Ectodermal cell (in vitro differentiated cells): ENCODE data around the gene PRKD3. TPM values are rescaled to one million over a fixed set of nuclear protein-coding genes. Genes with fewer than 3 reads are reported as not detected.

Source experiments
- H3K27ac ChIP-seq: 2 replicates; pipeline ENCODE4 v1.7.0; 2013; ENCODE audit warnings: mild to moderate bottlenecking, low read depth, low read length; ENCODE audit not compliant: insufficient read depth, poor library complexity, severe bottlenecking
- H3K27me3 ChIP-seq: 2 replicates; pipeline ENCODE4 v1.7.0; 2013; ENCODE audit warnings: mild to moderate bottlenecking, low read length; ENCODE audit not compliant: insufficient read depth, control insufficient read depth, poor library complexity, severe bottlenecking
- H3K36me3 ChIP-seq: one replicate; pipeline ENCODE4 v1.7.0; 2013; ENCODE audit warnings: low read length; ENCODE audit not compliant: control insufficient read depth, insufficient read depth
- H3K4me1 ChIP-seq: one replicate; pipeline ENCODE4 v1.7.0; 2013; ENCODE audit warnings: low read length; ENCODE audit not compliant: control insufficient read depth, insufficient read depth
- H3K4me3 ChIP-seq: 2 replicates; pipeline ENCODE4 v1.7.0; 2013; ENCODE audit warnings: low read depth, low read length, control low read depth; ENCODE audit not compliant: insufficient read depth
- H3K9me3 ChIP-seq: 2 replicates; pipeline ENCODE4 v1.7.0; 2013; ENCODE audit warnings: mild to moderate bottlenecking, low read length, moderate library complexity; ENCODE audit not compliant: control insufficient read depth
- WGBS, 2 experiments: methylation state at CpG; one replicate each; pipeline ENCODE4 v1.1.7; 2013; ENCODE audit warnings: missing lambda C conversion rate in 2 of 2; 5-methylcytosine and 5-hydroxymethylcytosine counted together
- polyA plus RNA-seq, 4 experiments: library from polyadenylated mRNA; stranded (reverse); fragments of 50-300 nt; gene quantifications; one replicate each; pipeline ENCODE4 v1.2.3, GENCODE V29; 2013

PRKD3 gene
- polyA plus RNA-seq (2013, experiment 1 of 4): 39.4 TPM
- polyA plus RNA-seq (2013, experiment 2 of 4): 43.0 TPM
- polyA plus RNA-seq (2013, experiment 3 of 4): 32.5 TPM
- polyA plus RNA-seq (2013, experiment 4 of 4): 39.9 TPM

DNA sequence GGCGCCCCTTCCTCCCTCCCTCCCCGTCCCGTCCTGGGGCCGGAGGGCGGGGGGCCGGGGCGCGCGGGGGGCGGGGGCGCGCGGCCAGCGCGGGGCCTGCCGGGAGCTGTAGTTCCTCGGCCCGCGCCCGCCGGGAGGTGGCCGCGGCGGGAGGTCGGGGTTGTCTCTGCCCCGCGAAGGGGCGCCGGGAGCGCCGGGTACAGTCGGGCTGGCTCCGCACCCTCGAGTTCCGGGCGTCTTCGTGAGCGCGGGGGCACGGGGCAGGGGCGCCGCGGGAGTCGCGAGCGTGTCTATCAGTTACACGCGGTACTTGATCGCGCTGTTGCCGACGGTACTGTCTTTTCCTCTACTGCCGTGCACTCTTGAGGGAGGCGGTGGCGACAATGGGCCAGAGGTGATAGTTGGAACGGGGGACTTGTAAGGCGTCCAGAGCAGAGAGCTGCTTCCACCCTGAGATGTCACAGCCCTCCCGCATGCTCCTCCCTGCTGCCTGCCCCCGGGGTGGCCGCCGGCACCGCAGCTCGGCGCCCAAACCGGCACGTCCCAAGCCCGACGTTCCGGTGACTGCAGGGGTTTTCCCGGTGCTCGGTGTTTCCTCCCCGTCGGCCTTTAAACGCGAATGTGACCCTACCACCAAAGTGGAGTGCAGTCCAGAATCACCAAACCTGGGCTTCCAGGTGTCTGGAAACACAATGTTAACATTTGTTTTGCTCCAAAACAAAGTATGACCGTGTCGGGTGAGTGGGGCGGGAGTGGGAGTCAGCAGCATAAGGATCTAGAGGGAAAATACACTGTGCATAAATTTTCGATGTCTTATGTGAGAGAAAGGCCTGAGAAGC, at the start of gene PRKD3:
Gene PRKD3, minus strand, starts transcription at position 48 of the 839 bp plus-strand sequence. CDS start 8,309 bp downstream, outside the sequence.
- H3K27me3 ChIP-seq: peaks cover 27% of the 10 kb centered on the region
- H3K27ac ChIP-seq: peak within 1 kb of the TSS; percentile 80
- peak within 1 kb of the TSS; percentile 54 for H3K4me3 ChIP-seq
- no peaks in the 10 kb centered on the region for H3K36me3 ChIP-seq
- peaks cover 22% of the 10 kb centered on the region for H3K4me1 ChIP-seq
- WGBS, 2 experiments: 5% methylated on average over 79 of the region's 79 CpGs
- no peaks in the 10 kb centered on the region for H3K9me3 ChIP-seq

DNA sequence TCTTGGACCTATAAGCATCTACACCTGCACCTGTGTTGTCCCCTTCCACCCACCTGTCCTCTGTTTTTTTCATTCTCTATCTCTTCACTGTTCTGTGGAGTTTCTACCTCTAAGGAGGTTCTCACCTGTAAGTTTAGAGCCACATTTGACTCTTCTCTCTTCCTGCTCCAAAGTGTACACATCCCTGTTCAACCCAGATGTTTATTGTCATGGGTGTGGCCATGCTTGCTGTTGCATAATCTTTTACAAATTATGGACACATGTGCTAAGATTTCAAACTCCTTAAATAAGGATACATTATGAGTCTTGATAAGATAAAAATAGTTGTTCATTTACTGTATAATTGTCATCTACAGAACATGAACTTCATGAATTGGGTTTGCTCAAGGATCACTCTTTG, 47.4 kb upstream of the PRKD3 start:
- Histone ChIP-seq H3K4me1 (no peaks in the 10 kb centered on the region), H3K27me3 (no peaks in the 10 kb centered on the region), H3K4me3 (no peak overlapping the region), H3K36me3 (no peaks in the 10 kb centered on the region), H3K9me3 (no peaks in the 10 kb centered on the region), H3K27ac (no peak overlapping the region)

DNA sequence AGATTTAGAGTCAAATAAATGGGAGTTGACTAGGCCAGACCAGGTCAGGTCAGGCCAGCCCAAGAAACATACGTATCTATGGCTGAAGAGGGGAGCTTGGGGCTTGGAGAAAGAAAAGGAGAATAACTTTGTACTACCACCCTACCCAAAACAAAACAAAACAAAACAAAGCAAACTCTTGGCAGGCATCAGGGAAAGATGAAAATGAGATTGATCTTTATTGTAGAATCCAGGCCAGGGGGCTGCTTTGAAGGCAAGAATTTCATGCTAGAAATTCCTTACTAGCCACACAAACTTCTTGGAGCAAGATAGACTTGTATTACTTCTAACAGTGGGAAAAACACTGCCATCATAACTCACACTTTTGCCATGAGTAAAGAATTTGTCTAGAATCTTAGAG, 46.0 kb upstream of the PRKD3 start:
- H3K27me3 ChIP-seq: no peaks in the 10 kb centered on the region
- WGBS, 2 experiments: 92 to 100% methylated on average over 1 of the region's 1 CpG
- H3K36me3 ChIP-seq: no peaks in the 10 kb centered on the region
- H3K27ac ChIP-seq: no peak overlapping the region
- H3K9me3 ChIP-seq: no peaks in the 10 kb centered on the region
- no peaks in the 10 kb centered on the region for H3K4me1 ChIP-seq
- H3K4me3 ChIP-seq: no peak overlapping the region

DNA sequence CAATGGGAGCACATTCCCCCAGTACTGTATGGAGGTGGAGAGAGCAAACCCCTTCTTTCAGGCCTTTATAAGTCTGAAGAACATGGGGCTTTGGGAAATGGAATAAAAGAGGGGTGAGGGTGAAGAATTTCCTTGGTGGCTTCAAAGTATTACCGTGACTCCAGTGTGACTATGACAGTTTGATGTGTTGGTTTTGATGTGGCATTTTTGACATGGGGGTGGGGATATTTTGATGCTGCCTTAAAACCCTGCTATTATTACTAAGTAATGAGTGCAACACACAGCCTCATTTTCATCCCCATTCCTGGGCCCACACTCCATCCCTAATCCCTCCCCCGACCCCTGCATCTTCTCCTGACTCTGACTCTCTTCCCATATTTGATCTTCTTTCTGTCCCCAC, 43.4 kb upstream of the PRKD3 start:
- Histone ChIP-seq H3K4me1 (no peaks in the 10 kb centered on the region), H3K27me3 (no peaks in the 10 kb centered on the region), H3K4me3 (no peak overlapping the region), H3K36me3 (no peaks in the 10 kb centered on the region), H3K9me3 (no peaks in the 10 kb centered on the region), H3K27ac (no peak overlapping the region)
- WGBS, 2 experiments: 90 to 92% methylated on average over 2 of the region's 2 CpGs

DNA sequence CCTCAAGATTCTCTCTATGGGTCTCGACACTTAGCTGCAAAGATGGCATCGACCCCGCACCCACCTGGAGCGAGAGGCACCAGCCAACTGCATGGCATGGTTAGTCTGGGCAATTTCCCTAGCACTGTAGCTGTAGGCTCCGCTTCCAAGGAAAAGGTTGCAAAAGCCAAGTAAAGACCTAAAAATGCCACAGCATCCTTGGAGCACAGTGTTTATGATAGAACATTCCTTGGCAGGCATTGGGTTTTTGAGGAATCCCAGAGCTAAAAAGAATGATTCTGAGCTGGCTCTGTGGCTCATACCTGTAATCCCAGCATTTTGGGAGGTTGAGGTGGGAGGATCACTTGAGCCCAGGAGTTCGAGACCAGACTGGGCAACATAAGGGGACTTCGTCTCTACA, 42.7 kb upstream of the PRKD3 start:
- Histone ChIP-seq H3K27ac (no peak overlapping the region), H3K4me1 (no peaks in the 10 kb centered on the region), H3K27me3 (no peaks in the 10 kb centered on the region), H3K36me3 (no peaks in the 10 kb centered on the region), H3K9me3 (no peaks in the 10 kb centered on the region), H3K4me3 (no peak overlapping the region)
- WGBS, 2 experiments: 91 to 96% methylated on average over 7 of the region's 7 CpGs

DNA sequence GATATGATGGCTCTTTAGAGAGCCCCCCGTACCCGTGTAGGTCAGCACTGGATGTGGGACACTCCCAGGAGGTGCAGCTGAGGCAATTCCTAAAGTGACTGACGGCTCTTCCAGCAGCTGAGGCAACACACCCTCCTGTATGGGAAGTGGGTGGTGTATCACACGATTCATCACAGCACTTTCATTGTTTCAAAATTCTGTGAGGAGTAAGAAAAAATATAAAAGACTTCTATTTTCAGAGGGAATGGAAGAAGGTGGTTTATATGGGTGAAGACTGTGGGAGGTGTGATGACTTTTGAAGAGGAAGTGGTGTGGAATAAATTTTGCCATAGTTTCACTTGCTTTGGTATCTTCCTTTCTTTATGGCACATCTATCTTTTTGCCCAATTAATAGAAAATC, 42.1 kb upstream of the PRKD3 start:
- H3K27ac ChIP-seq: no peak overlapping the region
- H3K4me3 ChIP-seq: no peak overlapping the region
- H3K4me1 ChIP-seq: no peaks in the 10 kb centered on the region
- no peaks in the 10 kb centered on the region for H3K9me3 ChIP-seq
- H3K36me3 ChIP-seq: no peaks in the 10 kb centered on the region
- WGBS, 2 experiments: 83 to 90% methylated on average over 4 of the region's 4 CpGs
- no peaks in the 10 kb centered on the region for H3K27me3 ChIP-seq

DNA sequence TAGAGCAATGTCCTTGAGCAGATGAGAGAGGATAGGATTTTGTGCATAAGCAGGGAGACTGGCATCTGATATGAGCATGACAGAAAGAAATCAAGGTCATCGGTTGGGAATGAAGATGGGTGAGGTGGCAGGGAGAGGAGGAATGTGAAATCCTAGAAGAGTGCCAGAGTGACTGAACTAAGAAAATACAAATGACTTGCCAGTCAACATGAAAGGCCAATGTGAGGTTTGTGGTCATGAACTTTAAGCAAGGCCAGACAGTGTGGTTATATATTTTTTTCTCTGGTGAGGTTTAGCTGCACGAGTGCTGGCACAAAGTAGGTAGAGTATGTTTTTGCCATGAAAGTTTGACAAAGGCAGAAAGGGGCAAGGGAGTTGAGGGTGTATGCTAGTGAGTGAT, 41.0 kb upstream of the PRKD3 start:
- Histone ChIP-seq H3K36me3 (no peaks in the 10 kb centered on the region), H3K9me3 (no peaks in the 10 kb centered on the region), H3K27me3 (no peaks in the 10 kb centered on the region), H3K4me1 (no peaks in the 10 kb centered on the region), H3K4me3 (no peak overlapping the region), H3K27ac (no peak overlapping the region)
- WGBS, 2 experiments: 88 to 94% methylated on average over 2 of the region's 2 CpGs

DNA sequence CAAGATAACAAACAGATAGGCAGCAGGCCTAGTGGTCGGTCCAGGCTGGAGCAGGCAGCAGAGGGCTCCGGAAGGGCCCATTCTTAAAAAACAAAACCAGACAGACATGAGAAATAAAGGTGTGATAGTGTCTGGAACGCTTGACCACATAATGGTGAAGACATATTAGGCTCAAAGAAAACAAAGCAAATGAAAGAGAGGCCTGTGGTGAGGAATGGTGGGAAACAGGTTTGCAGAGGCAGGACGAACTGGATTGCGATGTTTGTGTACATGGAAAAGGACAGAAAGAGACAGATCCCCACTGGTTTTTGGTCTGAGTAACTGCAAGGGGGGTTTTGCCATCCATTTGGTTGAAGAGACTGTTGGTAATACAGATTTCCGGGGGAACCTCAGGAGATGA, 39.7 kb upstream of the PRKD3 start:
- Histone ChIP-seq H3K9me3 (no peaks in the 10 kb centered on the region), H3K27ac (no peak overlapping the region), H3K4me3 (no peak overlapping the region), H3K4me1 (no peaks in the 10 kb centered on the region), H3K36me3 (no peaks in the 10 kb centered on the region), H3K27me3 (no peaks in the 10 kb centered on the region)
- WGBS, 2 experiments: 92 to 95% methylated on average over 6 of the region's 6 CpGs

DNA sequence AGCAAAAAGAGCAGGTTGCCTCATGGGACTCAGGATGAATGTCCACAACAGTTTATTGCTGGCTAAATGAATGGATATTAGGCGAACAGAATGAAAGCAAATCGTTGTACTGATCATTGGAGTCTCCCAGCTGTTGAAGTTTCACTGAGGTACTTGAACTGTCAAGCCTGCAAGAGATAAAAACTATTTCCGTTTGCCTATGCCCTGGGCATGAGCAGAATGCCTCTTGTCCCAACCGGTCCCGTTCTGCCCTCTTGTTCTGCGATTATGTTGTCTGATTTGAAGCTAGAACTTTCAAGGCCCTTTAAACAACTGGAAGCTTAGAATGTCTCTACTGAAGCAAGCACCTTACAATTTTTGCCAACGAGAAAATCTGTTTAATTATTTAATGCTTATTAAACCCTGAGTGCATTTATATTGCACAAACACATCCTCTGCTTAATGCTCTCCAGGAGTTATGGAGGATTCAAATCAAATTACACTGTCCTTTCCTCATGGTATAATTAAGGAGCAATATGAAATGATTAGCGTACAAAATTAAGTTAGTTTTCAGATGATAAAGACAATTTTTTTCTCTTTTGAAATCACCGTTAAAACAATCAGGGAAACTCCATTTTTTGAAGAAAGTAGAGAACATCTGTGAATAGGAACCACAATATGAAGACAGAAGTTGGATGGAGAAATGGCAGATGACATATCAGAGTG, 37.5 kb upstream of the PRKD3 start:
- no peaks in the 10 kb centered on the region for H3K36me3 ChIP-seq
- 95 to 96% methylated on average over 8 to 9 of the region's 9 CpGs for WGBS, 2 experiments
- no peak overlapping the region for H3K4me3 ChIP-seq
- H3K9me3 ChIP-seq: no peaks in the 10 kb centered on the region
- H3K27ac ChIP-seq: no peak overlapping the region
- H3K27me3 ChIP-seq: no peaks in the 10 kb centered on the region
- H3K4me1 ChIP-seq: no peaks in the 10 kb centered on the region

DNA sequence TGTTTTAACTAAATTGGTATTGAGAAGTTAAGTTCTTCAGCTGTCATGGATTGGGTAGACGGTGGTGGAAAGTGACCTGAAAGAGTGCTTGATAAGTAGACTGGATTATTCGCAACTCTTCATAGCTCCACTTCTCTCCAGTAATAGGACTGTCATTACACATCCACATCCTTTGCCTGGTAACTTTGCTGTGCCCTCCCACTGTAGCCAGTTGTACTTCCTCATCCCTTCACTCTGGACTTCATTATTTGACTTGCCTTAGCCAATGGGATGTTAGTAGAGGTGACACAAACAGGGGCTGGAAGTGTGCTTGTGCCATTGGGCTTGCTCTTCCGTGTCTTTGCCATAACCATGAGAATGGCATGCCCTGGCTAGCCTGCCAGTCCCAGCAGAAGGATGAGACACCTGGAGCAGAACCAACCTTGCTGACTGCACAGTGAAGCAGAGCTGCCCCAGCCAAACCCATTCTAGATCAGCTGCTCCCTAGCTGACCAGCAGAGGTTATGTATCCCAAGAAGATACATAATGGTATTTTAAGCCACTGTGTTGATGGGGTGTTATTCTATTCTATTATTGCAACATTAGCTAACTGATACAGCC, 36.7 kb upstream of the PRKD3 start:
- Histone ChIP-seq H3K27ac (no peak overlapping the region), H3K4me3 (no peak overlapping the region), H3K27me3 (no peaks in the 10 kb centered on the region), H3K36me3 (no peaks in the 10 kb centered on the region), H3K9me3 (no peaks in the 10 kb centered on the region), H3K4me1 (no peaks in the 10 kb centered on the region)
- 97 to 99% methylated on average over 3 of the region's 3 CpGs for WGBS, 2 experiments
